Inflammatory macrophage treated with lipopolysaccharide for 4 hours (primary cell): ENCODE results near the gene DOCK4.
A peak's percentile ranks its signal among the peaks of the same experiment; 100 is the strongest.

Experiments used
- DNase-seq: peaks from one replicate; pipeline ENCODE4 v3.0.0-alpha.2; 2020

DOCK4 gene

DNA sequence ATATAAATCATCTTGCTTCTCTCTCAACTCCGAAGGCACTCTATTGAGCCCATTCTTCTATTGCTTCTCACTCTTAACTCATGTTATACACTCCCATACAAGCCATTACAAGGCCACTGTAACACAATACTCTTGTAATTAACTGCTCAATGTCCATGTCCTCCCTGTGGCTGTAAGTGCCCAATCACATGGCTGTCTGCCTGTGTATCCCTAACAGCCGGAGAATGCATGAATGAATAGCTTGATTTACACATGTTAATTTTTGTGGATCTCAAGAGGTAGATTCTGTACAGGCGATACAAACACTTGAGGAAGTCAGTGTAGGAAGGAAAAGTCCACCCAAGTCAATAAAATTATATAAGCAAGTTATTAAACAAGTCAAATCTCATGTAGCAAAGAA lies 215.6 kb downstream of the DOCK4 start:
- no peak for DNase-seq

GRCh38 chr7:111987886-111988285 lies 218.3 kb downstream of the DOCK4 start:
- peak; percentile 46 for DNase-seq

DNA sequence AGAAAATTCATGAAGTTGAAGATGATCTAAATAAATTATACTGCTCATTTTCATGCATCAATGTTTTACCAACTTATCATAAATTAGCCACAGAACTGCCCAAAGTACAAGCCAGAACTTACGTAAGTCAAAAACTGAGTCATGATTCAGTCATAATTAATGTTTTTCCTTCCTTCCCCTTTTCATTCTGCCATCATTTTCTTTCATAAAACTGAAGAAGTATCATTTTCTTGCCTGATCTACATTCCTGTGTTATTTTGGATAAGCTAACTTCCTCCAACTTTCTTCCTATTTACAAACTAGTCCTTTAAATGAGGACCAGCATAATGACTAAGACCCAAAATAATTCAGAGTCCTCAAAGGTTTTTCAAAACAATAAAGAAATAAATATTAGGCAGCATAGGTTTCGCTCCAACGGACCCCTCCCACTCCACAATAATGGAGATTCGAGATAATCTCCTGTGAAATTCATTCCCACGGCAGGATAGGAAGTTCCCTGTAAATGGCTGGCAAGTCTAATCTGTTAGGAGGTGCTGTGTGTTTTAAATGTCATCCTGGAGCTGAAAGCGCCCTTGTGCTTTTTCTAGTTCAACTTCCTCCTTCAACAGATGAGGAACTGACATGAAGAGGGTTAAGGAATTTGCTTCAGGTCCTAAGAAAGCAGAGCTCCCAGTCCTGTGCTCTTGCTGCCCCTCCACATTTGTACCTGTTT lies 218.9 kb downstream of the DOCK4 start:
- peak; percentile 89 for DNase-seq

DNA sequence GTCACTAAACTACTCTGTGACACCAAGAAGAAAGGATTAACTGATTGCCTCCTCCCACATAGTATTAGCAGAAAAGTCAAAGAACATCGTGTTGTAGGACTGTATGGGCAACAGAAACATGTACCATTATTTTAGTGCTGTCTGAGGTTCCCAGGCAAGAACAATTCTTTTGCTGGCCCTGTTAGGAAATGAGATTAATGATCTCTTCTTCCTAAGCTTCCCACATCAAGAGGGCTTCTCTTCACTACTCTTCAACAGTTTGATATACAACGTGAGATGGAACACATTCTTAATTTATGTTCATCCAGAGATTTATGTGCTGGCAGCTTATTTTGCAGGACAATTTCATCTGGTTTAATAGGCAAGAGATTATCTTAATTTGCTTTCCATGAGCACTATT lies 219.6 kb downstream of the DOCK4 start:
- no peak for DNase-seq

DNA sequence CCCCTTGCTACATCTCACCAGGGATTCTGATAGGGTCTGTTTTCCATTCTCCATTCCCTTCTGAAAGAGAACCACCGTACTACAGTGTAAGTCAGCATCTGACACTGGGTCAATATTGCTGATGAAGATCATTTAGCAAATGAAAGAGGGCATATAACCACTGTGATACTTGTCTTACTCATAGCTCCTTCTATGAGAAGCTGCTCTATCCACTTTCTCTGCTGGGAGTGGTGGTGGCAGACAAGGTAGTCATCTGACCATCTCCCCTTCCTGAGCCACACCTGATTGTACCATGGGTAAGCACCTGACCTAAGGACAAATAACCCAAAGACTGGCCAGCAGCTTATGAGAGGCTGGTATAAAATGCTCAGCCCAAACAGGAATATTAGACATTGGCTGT lies 220.4 kb downstream of the DOCK4 start:
- DNase-seq = no peak

GRCh38 chr7:111982804-111983203 lies 223.4 kb downstream of the DOCK4 start:
- no peak for DNase-seq

DNA sequence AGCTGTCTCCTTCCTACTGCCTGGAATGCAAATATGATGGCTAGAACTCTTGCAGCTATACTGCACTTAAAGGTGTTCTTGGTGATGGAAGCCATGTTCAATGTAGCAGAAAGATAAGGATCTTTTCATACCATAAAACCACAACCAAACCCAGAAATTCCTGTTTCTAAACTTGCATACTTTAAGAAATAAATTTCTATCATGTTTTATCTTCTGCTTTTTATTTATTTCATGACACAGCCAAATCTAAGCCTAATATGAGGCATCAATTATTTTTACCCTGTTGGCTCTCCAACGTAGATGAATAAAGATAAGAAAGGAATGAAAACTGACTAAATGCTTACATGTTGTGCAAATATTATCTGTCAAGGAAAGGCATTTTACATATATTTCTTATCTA lies 224.1 kb downstream of the DOCK4 start:
- DNase-seq = no peak

DNA sequence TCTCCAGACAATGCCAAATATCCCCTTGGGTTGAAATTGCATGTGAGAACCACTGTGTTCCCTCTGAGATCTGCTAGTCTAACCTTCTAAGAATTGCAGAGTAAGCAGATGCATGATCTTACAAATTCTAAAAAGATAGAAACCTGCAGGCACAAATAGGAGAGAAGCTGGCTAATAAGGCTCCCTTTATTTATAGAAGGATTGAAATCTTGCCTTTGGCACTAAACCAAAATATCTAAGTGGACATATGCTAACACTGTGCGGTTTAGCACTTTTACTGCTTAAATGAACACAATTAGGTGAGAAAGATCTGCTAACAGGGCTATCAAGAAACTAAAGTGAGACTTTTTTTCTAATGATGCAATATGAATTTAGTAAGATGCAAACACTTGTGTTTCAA lies 225.5 kb downstream of the DOCK4 start:
- DNase-seq = no peak

DNA sequence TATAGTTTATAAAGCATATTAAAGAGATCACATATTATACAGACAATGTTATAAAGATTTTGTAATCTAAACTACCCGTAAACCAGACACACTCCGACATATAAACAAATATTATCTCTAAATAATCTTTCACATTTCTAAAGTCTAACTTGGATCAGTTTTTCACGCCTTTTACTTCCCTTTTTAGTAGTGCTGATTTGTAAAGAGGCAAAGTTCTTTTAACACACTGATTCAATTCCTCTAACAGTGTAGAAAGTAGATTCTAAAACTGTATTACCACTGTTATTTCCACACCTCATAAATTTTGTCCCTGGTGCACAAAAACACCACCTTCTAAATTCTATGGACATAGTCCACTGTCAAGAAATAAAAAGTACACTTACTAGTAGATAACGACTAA lies 230.9 kb downstream of the DOCK4 start:
- DNase-seq = peak; percentile 32

DNA sequence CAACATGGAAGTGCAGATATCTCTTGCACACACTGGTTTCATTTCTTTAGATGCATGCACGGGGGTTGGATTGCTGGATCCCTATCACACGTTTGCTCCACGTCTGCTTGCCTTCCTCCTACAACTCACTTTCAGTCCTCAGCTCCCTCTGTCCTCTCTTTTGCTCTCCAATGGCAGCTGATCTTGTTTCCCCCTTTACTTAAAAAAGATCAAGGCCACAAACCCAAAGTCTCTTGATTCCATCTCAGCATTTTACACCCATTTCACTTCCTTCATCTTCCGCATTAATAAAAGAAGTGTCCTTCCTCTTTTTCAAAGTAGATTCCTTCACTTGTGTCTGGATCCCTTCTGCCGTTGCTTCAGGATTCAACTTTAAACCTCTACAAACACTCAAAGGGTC lies 245.2 kb downstream of the DOCK4 start:
- peak; percentile 19 for DNase-seq

DNA sequence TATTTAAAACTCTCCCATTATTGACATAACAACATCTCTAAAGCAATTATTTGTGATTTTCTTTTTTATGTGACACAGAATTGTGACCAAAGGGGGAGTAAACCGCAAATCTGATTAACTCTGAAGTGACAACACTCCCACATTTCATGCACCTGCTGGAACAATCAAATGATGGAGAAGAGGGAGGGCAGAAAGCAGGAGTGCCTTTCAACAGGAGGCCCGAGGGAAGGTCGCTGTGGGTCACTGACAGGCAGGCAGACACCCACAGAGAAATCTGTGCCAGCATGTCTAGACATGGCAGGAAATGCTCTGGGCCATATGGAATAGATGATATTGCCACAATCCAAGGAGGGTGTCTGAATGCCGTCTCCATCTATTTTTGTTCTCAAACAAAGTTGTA lies 247.3 kb downstream of the DOCK4 start:
- DNase-seq = no peak

DNA sequence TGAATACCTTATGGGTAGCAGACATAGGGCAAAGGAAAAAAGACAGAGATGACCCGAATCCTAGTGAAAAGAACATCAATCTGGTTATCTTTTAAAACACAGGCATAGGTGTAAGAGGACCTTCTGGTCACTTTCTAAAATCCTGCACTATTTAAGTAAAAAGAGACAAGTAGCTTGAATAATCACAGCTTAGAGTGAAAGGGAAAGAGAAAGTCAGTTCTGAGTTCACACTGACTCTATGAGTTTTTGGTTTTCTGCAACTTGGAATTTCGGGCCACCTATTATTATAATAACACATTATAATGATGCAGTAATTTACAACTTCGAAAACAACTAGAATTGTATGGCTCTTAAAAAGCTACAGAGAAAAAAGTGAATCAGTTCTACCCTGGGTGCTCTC lies 247.8 kb downstream of the DOCK4 start:
- peak; percentile 39 for DNase-seq

GRCh38 chr7:111955616-111956015 lies 250.6 kb downstream of the DOCK4 start:
- no peak for DNase-seq

GRCh38 chr7:111954474-111955381 lies 251.5 kb downstream of the DOCK4 start:
- peak; percentile 29 for DNase-seq

DNA sequence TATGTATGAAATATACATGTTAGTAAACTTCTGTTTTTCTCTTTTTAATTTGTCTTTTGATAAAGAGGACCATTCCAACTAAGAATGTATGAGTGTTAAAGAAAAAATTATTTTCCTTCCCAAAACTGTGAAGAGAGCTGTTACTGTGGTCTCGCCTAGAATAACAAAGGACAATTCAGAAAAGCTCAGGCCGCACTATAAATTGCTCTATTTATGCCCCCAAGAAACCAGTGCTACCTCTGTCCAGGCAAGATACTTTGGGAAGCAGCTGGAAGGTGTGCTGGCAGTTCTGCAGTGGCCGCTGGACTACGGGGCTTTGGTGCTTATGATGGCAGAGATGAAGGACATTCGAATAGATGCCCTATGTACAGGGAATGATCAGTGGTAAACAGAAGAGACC lies 252.1 kb downstream of the DOCK4 start:
- no peak for DNase-seq

GRCh38 chr7:111953611-111954010 lies 252.6 kb downstream of the DOCK4 start:
- DNase-seq = no peak

DNA sequence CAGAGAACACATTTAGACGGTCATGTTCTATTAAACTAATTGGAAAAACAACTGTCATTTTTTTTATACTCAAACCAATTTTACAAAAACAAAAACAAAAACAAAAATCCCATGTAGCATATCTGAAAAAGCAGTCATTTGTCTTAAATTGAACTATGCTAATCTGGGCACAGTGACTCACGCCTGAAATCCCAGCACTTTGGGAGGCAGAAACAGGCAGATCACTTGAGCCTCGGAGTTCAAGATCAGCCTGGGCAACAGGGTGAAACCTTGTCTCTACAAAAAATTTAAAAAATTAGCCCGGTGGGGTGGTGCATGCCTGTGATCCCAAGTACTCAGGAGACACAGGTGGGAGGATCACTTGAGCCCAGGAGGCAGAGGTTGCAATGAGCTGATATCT lies 253.4 kb downstream of the DOCK4 start:
- DNase-seq = no peak

DNA sequence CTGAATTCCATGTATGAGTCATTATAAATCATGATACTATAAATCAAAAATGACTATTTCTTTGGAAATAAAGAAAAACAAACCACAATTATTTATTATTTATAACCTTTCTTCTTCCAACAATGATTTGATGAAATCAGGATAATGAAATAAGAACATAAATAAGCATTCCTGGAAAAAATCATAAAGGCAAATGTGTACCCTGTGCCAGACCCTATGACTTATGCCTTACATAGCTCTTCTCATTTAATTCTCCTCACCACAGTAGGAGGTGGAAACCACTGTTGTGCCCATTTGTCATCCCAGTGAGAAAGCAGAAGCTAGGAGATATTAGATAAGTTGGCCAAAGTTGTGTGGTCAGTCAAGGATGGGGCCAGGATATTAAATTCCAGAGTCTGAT lies 255.1 kb downstream of the DOCK4 start:
- no peak for DNase-seq

GRCh38 chr7:111942450-111943081 lies 263.6 kb downstream of the DOCK4 start:
- DNase-seq = no peak

DNA sequence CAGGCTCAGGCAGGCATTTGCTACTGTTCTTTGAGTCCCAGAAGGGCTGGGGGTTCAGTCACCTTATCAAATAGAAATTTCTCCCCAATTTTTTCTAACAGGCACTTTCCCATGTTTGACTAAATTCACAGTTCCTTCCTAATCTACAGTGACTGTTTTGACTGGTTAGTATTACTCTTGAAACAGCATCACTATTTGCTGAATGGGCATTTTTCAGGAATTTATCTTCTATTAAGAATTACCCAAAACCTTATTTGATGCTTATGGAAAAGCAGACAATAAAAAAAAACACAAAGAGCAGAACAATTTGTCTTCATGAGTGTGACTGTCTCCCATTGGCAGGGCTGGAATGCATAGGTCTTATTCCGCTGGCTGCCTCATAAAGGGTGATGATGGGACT lies 269.0 kb downstream of the DOCK4 start:
- DNase-seq = no peak

- DNase-seq = no peak
Measured at GRCh38 chr7:111933609-111934008, 272.6 kb downstream of the DOCK4 start.

GRCh38 chr7:111931958-111932357 lies 274.2 kb downstream of the DOCK4 start:
- no peak for DNase-seq

- no peak for DNase-seq
Measured at GRCh38 chr7:111931016-111931517, 275.1 kb downstream of the DOCK4 start.

GRCh38 chr7:111929264-111929663 lies 276.9 kb downstream of the DOCK4 start:
- DNase-seq = no peak
